NAMALWA (cell line): ENCODE measurements around the gene ALDOC.

Experiments used
- DNase-seq: peaks from one replicate; pipeline ENCODE4 v3.0.0-alpha.2; 2015; ENCODE audit warnings: low spot score

The ALDOC gene

GRCh38 chr17:28532050-28532960 is 44.4 kb downstream of the ALDOC start:
- no peak for DNase-seq

DNA sequence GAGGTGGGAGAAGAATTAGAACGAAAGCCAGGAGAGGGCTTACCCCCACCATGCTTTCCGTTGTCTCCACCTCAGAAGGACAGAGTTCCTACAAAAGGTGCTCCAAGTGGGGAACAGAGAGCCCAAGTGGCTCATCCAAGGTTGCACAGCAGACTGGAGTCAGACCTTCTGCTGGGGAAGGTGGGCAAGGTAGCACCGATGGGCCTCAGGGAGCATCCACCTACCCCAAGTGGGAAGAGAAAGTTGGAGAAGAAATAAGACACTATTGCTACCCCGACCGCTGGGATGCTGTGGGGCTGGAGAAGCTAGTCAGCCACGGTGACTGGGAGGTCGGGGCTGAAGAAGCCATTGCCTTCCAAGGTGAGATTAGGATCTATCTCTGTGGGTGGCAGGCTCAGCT is 45.8 kb downstream of the ALDOC start:
- no peak for DNase-seq

GRCh38 chr17:28530250-28530649 is 46.4 kb downstream of the ALDOC start:
- DNase-seq = no peak

DNA sequence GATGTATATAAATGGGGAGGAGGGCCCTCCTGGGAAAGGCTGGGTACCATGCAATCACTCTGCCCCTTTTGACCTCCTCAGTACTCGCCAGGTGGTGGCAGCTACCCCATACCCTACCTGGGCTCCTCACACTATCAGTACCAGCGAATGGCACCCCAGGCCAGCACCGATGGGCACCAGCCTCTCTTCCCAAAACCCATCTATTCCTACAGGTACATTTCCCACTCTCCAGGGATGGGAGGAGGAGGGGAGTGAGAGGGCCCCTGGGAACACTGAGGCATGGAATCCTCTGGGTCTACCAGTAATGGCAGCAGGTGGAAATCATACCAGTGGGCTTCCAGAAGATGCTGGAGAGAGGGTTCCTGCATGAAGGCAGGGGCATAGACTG is 47.7 kb downstream of the ALDOC start:
- DNase-seq = no peak

- no peak for DNase-seq
Measured at GRCh38 chr17:28528327-28529012, 48.2 kb downstream of the ALDOC start.

GRCh38 chr17:28527859-28528258 is 48.8 kb downstream of the ALDOC start:
- DNase-seq = no peak

DNA sequence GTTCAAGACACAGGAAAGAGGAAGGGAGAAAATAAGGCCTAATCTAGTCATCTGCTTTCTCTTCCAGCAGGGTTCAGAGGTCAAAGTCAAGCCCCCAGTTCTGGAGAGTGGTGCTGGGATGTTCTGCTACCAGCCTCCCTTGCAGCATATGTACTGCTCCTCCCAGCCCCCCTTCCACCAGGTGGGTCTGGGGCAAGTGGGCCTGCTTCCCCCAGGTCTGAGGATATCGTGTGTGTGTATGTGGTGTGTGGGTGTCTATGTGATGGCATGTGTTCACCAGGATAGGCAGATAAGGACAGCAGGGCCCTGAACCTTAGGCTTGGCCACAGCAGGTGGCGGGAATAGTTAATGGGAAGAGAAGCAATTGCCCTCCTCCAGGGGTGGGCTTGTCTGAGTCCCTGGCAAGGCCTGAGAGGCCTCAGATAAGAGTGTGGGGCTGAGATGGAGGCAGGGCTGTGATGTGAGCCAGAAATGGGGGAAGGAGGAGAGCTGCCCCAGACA is 49.5 kb downstream of the ALDOC start:
- no peak for DNase-seq

GRCh38 chr17:28526381-28526780 is 50.3 kb downstream of the ALDOC start:
- no peak for DNase-seq

GRCh38 chr17:28524476-28525424 is 51.9 kb downstream of the ALDOC start:
- no peak for DNase-seq

DNA sequence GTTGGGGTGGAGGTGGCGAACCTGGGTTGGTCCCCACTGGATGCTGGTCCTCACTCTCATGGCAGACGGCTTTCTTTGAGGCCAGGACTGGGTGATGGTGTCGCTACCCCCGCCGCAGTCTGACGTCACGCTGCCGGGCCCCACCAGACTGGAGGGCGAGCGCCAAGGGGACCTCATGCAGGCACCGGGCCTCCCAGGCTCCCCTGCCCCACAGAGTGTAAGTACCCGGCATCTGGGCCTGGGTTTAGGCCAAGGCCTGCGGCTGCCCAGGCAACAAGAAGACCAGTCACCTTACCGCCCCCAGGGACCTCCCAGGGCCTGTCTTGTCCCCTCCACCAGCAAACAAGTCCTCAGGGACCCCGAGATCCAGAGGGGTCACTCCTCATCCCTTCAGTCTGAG is 52.8 kb downstream of the ALDOC start:
- DNase-seq = no peak

DNA sequence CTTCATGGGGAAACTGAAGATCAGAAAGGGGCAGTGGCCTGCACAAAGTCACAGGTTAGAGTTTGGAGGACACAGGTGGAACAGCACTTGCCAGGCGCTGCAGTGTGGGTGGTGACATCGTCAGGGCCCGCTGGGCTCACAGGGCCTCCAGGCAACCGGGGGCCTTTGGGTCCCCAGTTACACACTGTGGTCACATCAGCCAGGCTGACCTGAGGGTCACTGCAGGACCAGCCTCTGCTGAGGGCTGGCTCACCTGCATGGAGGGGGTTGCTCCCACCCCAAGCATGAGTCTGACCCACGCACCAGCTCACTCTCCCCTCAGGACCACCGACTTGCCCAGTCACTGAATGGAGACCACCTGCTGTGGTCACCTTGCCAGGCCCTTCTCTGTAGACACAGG is 53.5 kb downstream of the ALDOC start:
- DNase-seq = no peak
